ENCODE data around the gene DNAI2.

- TF ChIP-seq POLR2A (IDR thresholded peaks at IDR 0.05; ENCODE audit: low read length) (no peak), CTCF (IDR thresholded peaks at IDR 0.05) (no peak)
Observed at GRCh38 chr17:74245145-74245831, 28.7 kb upstream of the DNAI2 start.
